WTC11 (cell line): Measurements from ENCODE around the gene SBK3.

Source experiments
- CREB1 ChIP-seq: sonication (generic); formaldehyde crosslinking; IDR thresholded peaks from 2 replicates; pipeline ENCODE4 v1.8.0; 2023; ENCODE audit warnings: mild to moderate bottlenecking, missing genetic modification reagents
- ETV6 ChIP-seq: sonication (generic); formaldehyde crosslinking; IDR thresholded peaks from 2 replicates; pipeline ENCODE4 v1.8.1; 2022; ENCODE audit warnings: mild to moderate bottlenecking, missing genetic modification reagents
- FOXP1 ChIP-seq: sonication (generic); formaldehyde crosslinking; IDR thresholded peaks from 2 replicates; pipeline ENCODE4 v1.8.0; 2022; ENCODE audit warnings: missing genetic modification reagents, mild to moderate bottlenecking, moderate library complexity, borderline replicate concordance
- NFE2L1 ChIP-seq: sonication (generic); formaldehyde crosslinking; IDR thresholded peaks from 2 replicates; pipeline ENCODE4 v1.8.1; 2023; ENCODE audit warnings: missing genetic modification reagents
- TCF7 ChIP-seq: sonication (generic); formaldehyde crosslinking; IDR thresholded peaks from 2 replicates; pipeline ENCODE4 v1.8.0; 2022; ENCODE audit warnings: mild to moderate bottlenecking, low read depth, missing genetic modification reagents, moderate library complexity
- TEAD1 ChIP-seq: sonication (generic); formaldehyde crosslinking; IDR thresholded peaks from 2 replicates; pipeline ENCODE4 v1.8.0; 2022; ENCODE audit warnings: mild to moderate bottlenecking, missing genetic modification reagents
- ZNF263 ChIP-seq: sonication (generic); formaldehyde crosslinking; IDR thresholded peaks from 2 replicates; pipeline ENCODE4 v1.8.1; 2022; ENCODE audit warnings: low read depth, mild to moderate bottlenecking, moderate library complexity, missing genetic modification reagents
- TF ChIP-seq, protein P1 (sequence below): fragments of 200-600 bp; IDR thresholded peaks from 2 replicates; pipeline ENCODE4 v1.8.0; 2022; ENCODE audit warnings: antibody characterized with exemption
- TF ChIP-seq, protein P2 (sequence below): sonication (generic); formaldehyde crosslinking; IDR thresholded peaks from 2 replicates; pipeline ENCODE4 v1.8.0; 2022; ENCODE audit warnings: mild to moderate bottlenecking, missing genetic modification reagents
- TF ChIP-seq, protein P3 (sequence below): sonication (generic); formaldehyde crosslinking; IDR thresholded peaks from 2 replicates; pipeline ENCODE4 v1.8.1; 2023; ENCODE audit warnings: mild to moderate bottlenecking, missing genetic modification reagents, moderate library complexity
- TF ChIP-seq, protein P4 (sequence below): sonication (generic); formaldehyde crosslinking; IDR thresholded peaks from 2 replicates; pipeline ENCODE4 v1.8.0; 2022; ENCODE audit warnings: mild to moderate bottlenecking, missing genetic modification reagents
- TF ChIP-seq, protein P5 (sequence below): sonication (generic); formaldehyde crosslinking; IDR thresholded peaks from 2 replicates; pipeline ENCODE4 v1.8.1; 2022; ENCODE audit warnings: low read depth, mild to moderate bottlenecking, moderate library complexity, missing genetic modification reagents, borderline replicate concordance
- TF ChIP-seq, protein P6 (sequence below): sonication (generic); formaldehyde crosslinking; conservative IDR thresholded peaks from 2 replicates; pipeline ENCODE4 v1.8.1; 2023; ENCODE audit warnings: mild to moderate bottlenecking, low read depth, missing genetic modification reagents, moderate library complexity

DNA sequence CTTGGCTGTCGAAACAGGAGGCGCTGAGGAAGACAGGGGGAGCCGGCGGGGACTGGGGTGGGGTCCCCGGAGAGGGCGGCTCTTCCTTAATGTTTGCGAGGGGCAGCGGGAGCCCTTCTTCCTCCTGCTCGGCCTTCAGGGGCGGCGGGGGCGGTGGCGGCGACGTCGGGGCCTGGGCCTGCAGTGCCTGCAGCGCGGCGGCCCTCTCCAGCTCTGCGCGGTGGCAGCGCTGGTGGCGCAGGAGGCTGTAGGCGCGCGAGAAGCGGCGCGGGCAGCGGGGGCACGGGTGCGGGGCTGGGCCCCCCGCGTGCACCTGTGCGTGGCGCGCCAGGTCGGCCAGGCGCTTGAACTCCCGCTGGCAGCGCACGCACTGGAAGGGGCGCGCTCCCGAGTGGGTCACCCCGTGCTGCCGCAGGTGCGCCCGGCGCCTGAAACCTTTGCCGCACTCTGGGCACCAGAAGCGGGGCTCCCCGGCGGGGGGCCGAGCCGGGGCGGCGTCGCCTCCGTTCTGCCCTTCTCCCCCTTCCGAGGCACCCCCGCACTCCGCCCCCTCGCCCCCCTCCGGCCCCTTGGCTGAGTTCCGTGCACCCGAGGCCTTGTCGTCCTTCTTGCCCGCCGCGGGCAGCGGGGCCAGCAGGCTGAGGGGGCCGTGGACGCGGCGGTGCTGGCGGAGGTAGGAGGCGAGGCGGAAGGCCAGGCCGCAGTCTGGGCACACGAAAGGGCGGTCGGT lies 32.9 kb upstream of the SBK3 start:
- TF ChIP-seq CREB1 (CRISPR knock-in tag) (no peak), TEAD1 (CRISPR knock-in tag) (no peak), NFE2L1 (no peak), ETV6 (CRISPR knock-in tag) (no peak), ZNF263 (CRISPR knock-in tag) (no peak), FOXP1 (CRISPR knock-in tag) (no peak), TCF7 (CRISPR knock-in tag) (no peak)
- TF ChIP-seq, protein P1, sequence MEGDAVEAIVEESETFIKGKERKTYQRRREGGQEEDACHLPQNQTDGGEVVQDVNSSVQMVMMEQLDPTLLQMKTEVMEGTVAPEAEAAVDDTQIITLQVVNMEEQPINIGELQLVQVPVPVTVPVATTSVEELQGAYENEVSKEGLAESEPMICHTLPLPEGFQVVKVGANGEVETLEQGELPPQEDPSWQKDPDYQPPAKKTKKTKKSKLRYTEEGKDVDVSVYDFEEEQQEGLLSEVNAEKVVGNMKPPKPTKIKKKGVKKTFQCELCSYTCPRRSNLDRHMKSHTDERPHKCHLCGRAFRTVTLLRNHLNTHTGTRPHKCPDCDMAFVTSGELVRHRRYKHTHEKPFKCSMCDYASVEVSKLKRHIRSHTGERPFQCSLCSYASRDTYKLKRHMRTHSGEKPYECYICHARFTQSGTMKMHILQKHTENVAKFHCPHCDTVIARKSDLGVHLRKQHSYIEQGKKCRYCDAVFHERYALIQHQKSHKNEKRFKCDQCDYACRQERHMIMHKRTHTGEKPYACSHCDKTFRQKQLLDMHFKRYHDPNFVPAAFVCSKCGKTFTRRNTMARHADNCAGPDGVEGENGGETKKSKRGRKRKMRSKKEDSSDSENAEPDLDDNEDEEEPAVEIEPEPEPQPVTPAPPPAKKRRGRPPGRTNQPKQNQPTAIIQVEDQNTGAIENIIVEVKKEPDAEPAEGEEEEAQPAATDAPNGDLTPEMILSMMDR = no peak
- TF ChIP-seq, protein P2, sequence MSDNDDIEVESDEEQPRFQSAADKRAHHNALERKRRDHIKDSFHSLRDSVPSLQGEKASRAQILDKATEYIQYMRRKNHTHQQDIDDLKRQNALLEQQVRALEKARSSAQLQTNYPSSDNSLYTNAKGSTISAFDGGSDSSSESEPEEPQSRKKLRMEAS = no peak
- TF ChIP-seq, protein P3, sequence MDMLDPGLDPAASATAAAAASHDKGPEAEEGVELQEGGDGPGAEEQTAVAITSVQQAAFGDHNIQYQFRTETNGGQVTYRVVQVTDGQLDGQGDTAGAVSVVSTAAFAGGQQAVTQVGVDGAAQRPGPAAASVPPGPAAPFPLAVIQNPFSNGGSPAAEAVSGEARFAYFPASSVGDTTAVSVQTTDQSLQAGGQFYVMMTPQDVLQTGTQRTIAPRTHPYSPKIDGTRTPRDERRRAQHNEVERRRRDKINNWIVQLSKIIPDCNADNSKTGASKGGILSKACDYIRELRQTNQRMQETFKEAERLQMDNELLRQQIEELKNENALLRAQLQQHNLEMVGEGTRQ (CRISPR knock-in tag) = no peak
- TF ChIP-seq, protein P4, sequence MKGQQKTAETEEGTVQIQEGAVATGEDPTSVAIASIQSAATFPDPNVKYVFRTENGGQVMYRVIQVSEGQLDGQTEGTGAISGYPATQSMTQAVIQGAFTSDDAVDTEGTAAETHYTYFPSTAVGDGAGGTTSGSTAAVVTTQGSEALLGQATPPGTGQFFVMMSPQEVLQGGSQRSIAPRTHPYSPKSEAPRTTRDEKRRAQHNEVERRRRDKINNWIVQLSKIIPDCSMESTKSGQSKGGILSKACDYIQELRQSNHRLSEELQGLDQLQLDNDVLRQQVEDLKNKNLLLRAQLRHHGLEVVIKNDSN = no peak
- TF ChIP-seq, protein P5, sequence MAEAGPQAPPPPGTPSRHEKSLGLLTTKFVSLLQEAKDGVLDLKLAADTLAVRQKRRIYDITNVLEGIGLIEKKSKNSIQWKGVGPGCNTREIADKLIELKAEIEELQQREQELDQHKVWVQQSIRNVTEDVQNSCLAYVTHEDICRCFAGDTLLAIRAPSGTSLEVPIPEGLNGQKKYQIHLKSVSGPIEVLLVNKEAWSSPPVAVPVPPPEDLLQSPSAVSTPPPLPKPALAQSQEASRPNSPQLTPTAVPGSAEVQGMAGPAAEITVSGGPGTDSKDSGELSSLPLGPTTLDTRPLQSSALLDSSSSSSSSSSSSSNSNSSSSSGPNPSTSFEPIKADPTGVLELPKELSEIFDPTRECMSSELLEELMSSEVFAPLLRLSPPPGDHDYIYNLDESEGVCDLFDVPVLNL = no peak
- TF ChIP-seq, protein P6, sequence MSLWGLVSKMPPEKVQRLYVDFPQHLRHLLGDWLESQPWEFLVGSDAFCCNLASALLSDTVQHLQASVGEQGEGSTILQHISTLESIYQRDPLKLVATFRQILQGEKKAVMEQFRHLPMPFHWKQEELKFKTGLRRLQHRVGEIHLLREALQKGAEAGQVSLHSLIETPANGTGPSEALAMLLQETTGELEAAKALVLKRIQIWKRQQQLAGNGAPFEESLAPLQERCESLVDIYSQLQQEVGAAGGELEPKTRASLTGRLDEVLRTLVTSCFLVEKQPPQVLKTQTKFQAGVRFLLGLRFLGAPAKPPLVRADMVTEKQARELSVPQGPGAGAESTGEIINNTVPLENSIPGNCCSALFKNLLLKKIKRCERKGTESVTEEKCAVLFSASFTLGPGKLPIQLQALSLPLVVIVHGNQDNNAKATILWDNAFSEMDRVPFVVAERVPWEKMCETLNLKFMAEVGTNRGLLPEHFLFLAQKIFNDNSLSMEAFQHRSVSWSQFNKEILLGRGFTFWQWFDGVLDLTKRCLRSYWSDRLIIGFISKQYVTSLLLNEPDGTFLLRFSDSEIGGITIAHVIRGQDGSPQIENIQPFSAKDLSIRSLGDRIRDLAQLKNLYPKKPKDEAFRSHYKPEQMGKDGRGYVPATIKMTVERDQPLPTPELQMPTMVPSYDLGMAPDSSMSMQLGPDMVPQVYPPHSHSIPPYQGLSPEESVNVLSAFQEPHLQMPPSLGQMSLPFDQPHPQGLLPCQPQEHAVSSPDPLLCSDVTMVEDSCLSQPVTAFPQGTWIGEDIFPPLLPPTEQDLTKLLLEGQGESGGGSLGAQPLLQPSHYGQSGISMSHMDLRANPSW (CRISPR knock-in tag) = no peak
